Ishikawa (cell line): ENCODE data around the gene PAGE4.
A peak's percentile ranks its signal among the peaks of the same experiment; 100 is the strongest.

Source experiments
- CEBPB ChIP-seq: IDR thresholded peaks from 2 replicates; pipeline ENCODE4 v1.6.1; 2012
- CREB1 ChIP-seq: IDR thresholded peaks from 2 replicates; pipeline ENCODE4 v1.6.1; 2012; ENCODE audit warnings: low read depth
- EGR1 ChIP-seq: IDR thresholded peaks from 2 replicates; pipeline ENCODE4 v1.6.1; 2012
- EP300 ChIP-seq: IDR thresholded peaks from 2 replicates; pipeline ENCODE4 v1.6.1; 2012; ENCODE audit warnings: borderline replicate concordance
- FOXM1 ChIP-seq: IDR thresholded peaks from 2 replicates; pipeline ENCODE4 v1.6.1; 2012; ENCODE audit warnings: low read depth, borderline replicate concordance
- RAD21 ChIP-seq: IDR thresholded peaks from 2 replicates; pipeline ENCODE4 v1.6.1; 2012; ENCODE audit warnings: low read depth
- TAF1 ChIP-seq: IDR thresholded peaks from 2 replicates; pipeline ENCODE4 v1.6.1; 2012; ENCODE audit warnings: low read depth, mild to moderate bottlenecking
- TEAD4 ChIP-seq: IDR thresholded peaks from 2 replicates; pipeline ENCODE4 v1.6.1; 2012
- YY1 ChIP-seq: IDR thresholded peaks from 2 replicates; pipeline ENCODE4 v1.6.1; 2012; ENCODE audit warnings: low read depth
- TF ChIP-seq, protein P1 (sequence below): IDR thresholded peaks from 2 replicates; pipeline ENCODE4 v1.6.1; 2012
- TF ChIP-seq, protein P2 (sequence below): IDR thresholded peaks from 2 replicates; pipeline ENCODE4 v1.6.1; 2012; ENCODE audit warnings: low read depth, mild to moderate bottlenecking
- TF ChIP-seq, protein P3 (sequence below): IDR thresholded peaks from 2 replicates; pipeline ENCODE4 v1.6.1; 2012

The PAGE4 gene

DNA sequence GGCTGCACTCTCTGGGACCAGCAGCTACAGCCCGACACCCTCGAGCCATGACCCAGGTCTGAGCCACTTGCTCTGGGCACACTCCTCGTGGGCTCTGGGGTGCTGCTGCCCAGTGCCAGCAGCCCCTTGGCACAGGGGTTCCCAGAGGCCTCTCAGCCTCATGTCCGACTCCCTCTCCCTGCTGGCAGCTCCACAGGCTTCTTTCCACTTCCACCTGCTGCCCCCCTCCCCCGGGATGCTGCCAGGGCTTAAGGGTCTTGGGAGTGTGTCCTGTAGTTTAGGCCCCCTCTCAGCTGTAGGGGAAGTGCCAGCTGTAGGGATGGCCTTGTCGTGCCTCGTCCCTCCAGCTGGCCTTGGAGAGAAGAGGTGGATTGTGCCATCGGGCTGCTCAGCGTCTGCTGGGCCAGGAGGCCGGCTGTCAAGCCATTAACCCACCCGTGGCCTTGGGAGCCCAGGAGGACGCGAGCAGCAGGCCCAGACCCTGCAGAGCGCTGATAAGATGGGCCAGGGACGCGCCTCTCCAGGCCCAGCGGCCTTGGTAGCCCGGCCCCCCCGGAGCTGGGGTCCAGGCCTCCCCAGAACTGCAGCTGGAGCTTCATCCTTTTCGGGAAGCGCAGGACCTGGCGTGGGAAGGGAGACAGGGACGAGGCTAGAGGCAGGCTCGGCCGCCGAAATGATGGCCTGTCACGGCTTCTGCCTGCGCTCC, 49.2 kb downstream of the PAGE4 start:
- TF ChIP-seq CEBPB (no peak), TEAD4 (no peak), YY1 (no peak), EP300 (no peak), TAF1 (no peak)
- TF ChIP-seq, protein P1, sequence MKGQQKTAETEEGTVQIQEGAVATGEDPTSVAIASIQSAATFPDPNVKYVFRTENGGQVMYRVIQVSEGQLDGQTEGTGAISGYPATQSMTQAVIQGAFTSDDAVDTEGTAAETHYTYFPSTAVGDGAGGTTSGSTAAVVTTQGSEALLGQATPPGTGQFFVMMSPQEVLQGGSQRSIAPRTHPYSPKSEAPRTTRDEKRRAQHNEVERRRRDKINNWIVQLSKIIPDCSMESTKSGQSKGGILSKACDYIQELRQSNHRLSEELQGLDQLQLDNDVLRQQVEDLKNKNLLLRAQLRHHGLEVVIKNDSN: no peak

DNA sequence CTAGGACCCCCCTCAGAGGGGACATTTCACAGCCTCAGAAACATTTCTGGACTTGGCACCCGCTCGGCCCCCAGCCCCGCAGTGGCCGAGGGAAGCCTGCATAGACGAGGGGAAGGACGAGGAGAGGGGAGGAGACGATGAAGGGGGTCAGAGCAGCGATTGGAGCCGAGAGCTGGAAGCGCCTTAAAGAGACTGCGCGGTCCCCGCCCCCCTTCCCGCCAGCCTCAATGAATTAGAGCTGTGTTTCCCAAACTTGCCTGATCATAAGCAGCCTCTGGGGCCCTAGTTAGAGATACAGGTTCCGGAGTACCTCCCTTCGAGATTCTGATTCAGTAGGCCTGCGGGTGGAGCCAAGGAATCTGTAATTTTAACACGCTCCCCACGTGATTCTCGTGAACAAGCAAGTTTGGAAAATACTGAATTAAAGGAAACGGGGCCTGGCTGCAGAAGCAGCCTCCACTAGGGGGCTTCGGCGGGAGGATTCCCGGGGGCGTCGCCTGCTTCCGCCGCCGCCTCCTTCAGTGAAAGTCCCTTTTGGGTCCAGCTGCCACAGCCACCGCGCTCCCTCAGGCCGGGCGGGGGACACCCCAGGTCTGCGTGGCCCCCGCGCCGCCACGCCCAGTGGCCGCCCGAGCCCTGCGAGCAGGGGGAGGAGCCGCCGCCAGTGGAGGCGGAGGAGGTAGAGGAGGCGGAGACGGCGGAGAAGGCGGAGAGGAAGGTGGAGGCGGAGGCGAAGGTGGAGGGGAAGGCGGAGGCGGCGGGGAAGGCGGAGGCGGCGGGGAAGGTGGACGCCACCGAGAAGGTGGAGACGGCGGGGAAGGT, 49.9 kb downstream of the PAGE4 start, which contains the start of gene USP27X:
USP27X (plus strand) TSS at position 651 of the 822 bp plus-strand sequence. CDS start 824 bp downstream, outside the sequence.
- TF ChIP-seq, protein P1: peak; percentile 67
- TF ChIP-seq EP300 (no peak), EGR1 (peak; percentile 66; the same call in 1 of the 2 replicates)

DNA sequence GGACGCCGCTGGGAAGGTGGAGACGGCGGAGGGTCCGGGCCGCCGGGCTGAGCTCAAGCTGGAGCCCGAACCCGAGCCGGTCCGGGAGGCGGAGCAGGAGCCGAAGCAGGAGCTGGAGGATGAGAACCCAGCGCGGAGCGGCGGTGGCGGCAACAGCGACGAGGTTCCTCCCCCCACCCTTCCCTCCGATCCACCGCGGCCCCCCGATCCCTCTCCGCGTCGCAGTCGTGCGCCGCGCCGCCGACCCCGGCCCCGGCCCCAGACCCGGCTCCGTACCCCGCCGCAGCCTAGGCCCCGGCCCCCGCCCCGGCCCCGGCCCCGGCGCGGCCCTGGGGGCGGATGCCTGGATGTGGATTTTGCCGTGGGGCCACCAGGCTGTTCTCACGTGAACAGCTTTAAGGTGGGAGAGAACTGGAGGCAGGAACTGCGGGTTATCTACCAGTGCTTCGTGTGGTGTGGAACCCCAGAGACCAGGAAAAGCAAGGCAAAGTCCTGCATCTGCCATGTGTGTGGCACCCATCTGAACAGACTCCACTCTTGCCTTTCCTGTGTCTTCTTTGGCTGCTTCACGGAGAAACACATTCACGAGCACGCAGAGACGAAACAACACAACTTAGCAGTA, 50.7 kb downstream of the PAGE4 start:
- TF ChIP-seq RAD21: no peak
- TF ChIP-seq, protein P2, sequence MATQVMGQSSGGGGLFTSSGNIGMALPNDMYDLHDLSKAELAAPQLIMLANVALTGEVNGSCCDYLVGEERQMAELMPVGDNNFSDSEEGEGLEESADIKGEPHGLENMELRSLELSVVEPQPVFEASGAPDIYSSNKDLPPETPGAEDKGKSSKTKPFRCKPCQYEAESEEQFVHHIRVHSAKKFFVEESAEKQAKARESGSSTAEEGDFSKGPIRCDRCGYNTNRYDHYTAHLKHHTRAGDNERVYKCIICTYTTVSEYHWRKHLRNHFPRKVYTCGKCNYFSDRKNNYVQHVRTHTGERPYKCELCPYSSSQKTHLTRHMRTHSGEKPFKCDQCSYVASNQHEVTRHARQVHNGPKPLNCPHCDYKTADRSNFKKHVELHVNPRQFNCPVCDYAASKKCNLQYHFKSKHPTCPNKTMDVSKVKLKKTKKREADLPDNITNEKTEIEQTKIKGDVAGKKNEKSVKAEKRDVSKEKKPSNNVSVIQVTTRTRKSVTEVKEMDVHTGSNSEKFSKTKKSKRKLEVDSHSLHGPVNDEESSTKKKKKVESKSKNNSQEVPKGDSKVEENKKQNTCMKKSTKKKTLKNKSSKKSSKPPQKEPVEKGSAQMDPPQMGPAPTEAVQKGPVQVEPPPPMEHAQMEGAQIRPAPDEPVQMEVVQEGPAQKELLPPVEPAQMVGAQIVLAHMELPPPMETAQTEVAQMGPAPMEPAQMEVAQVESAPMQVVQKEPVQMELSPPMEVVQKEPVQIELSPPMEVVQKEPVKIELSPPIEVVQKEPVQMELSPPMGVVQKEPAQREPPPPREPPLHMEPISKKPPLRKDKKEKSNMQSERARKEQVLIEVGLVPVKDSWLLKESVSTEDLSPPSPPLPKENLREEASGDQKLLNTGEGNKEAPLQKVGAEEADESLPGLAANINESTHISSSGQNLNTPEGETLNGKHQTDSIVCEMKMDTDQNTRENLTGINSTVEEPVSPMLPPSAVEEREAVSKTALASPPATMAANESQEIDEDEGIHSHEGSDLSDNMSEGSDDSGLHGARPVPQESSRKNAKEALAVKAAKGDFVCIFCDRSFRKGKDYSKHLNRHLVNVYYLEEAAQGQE: no peak
- TF ChIP-seq, protein P1: no peak
- TF ChIP-seq FOXM1: no peak
- no peak for TF ChIP-seq TEAD4
- TF ChIP-seq, protein P3, sequence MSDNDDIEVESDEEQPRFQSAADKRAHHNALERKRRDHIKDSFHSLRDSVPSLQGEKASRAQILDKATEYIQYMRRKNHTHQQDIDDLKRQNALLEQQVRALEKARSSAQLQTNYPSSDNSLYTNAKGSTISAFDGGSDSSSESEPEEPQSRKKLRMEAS: no peak
- no peak for TF ChIP-seq YY1

DNA sequence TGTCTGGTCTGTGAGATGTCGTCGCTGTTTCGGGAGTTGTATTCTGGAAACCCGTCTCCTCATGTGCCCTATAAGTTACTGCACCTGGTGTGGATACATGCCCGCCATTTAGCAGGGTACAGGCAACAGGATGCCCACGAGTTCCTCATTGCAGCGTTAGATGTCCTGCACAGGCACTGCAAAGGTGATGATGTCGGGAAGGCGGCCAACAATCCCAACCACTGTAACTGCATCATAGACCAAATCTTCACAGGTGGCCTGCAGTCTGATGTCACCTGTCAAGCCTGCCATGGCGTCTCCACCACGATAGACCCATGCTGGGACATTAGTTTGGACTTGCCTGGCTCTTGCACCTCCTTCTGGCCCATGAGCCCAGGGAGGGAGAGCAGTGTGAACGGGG, 51.6 kb downstream of the PAGE4 start:
- TF ChIP-seq, protein P3: no peak
- TF ChIP-seq EGR1 (no peak), FOXM1 (no peak), EP300 (no peak), CREB1 (no peak), CEBPB (no peak), TAF1 (no peak)
- TF ChIP-seq, protein P1: no peak
